GM21576 (cell line): ENCODE data around the gene CBFA2T3.
"Not testable (repeated sequence)": the region's sequence is repeated elsewhere in the genome, so short reads cannot be mapped to it uniquely, and the experiment has no call there.

Experiments
- ATAC-seq: cut with Tn5 transposase; IDR thresholded peaks from one replicate; pipeline ENCODE4 v1.9.1; 2021; ENCODE audit warnings: mild to moderate bottlenecking, moderate library complexity; ENCODE audit not compliant: unreplicated experiment

CBFA2T3 gene

DNA sequence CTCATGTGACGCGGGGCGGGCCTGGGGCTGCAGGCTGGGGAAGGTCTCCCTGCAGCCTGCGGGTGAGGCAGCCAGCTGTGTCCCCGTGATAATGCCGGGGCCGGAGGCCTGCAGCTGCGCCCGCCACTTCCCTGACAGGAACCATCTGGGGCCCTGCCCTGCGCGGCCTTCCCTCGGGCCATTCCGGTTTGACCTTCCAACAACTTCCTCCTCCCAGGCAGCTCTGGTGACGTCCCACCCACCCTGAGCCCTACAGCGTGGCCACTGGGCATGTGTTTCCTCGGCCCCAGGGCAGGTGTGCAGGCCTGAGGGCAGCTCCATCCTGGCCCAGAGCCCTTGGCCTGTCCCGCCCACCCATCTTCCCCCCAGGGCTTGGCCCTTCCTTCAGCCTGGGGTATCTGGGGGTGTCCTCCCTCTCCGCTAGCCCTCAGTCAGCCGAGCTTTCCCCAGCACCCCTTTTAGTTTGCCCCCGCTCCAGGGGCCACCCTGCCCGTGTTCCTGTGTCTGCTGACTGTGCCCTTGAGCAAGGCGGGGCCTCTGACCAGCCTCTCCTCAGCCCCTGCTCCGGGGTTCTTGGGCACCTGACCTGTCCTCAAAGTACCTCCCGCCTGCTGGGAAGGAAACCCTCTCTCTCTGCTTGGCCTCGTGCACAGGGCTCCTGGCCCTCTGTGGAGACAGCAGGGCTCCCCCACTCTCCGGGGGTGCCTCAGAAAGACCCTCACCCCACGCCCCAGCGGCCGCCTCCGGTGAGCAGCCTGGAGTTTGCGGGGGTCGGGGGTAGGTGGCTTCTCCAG lies at the start of gene CBFA2T3:
CBFA2T3 (minus strand) TSS at position 190 of the 794 bp plus-strand sequence. CDS start 400 bp downstream, outside the sequence.
- no peak for ATAC-seq

DNA sequence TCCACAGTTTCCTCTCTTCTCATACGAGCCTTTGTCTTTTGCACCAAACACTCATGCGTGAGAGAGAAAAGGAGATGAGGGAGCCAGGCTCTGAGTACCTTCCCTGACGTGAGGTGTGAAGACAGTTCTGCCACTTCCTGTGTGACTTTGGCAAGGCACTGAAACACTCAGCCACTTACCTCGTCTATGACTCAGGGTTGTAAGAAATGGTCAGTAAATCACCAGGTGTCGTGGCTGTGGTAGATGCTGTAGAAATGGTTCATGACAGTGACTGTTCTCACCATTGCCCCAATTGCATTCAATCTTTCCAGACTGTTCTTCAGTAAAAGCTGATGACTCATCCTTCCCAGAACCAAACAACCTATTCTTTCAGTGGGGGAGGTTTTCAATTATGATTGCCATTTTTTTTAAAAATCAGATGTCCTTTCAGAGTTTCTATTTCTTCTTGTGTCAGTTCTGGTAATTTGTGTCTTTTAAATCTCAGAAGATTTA lies 49.2 kb upstream of the CBFA2T3 start:
- no peak for ATAC-seq

DNA sequence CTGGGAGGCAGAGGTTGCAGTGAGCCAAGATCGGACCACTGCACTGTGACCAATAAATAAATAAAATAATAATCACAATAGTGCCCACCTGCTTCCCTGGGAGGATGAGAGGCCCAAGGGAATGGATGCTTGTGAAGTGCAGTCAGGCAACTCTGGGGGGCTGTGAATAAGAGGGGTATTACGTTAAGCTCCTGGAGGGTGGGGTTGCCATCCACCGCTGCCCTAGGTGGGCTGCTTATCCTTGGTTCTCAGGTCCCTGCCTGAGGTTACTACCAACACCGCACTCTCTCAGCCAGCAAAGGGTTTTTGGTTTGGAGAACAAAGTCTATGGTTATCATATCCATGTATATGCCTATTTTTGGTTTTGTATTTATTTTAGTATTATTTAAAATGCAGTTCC lies 48.6 kb upstream of the CBFA2T3 start:
- ATAC-seq = no peak

DNA sequence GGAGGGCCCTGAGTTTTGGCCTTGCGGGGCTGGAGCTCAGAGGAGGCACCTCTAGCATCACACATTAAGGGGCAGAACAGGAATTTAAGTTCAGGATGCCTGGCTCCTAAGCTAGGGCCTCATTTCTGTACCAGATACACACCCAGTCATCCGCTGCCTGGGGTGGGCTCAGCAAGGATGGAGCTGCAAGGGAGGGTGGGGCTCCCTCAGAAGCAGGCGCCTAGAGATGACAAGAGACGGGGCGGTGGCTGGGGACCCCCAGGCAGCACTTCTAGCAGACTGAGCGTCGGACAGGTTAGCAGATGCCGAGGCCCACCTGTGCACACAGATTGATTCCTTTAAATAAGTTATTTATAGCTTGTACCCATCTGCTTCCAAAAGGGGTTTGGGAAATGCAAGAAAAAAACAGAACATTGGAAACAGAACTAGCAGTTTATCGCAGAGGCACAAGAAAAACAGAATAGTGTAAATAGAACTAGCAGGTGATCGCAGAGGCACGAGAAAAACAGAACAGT lies 47.6 kb upstream of the CBFA2T3 start:
- no peak for ATAC-seq

DNA sequence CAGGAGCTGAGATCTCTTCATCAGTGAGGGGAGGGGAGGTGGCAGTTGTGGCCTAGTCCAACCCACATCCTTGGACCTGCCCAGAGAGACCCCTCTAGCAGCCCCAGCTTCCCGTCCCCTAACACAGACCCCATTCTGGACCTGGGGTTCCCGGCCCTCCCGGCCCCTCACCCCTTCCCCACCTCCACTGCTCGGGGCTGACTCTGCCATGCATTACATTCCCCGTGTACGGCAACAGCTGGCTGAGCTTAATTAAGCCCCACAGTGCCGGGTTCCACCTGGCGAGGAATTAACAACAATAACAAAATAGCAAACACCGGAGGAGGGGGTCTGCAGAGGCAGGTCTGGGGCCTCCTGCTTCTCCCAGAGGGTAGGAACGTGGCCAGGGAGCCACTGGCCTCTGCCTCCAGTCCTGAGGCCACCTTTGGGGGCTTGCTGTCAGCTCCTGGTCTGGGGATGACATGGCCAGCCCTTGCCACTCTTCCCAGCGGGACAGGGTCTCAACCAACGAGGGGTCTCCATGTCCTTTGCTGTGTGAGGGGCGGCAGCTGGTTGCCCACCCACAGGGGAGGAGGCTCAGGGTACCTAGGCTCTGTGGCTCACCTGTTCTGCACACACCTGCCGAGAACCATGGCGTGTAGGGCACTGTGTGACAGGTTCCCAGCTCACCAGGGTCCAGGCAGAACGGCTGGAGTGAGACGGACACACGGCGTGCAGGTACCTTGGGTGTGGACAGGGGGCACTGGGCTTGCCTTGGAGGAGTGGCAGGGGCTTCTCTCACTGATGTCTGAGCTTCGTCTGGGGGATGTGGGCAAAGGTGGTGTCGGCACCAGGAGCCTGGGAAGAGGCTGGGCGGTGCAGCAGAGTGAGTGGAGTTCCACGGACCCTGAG lies 46.9 kb upstream of the CBFA2T3 start:
- no peak for ATAC-seq

DNA sequence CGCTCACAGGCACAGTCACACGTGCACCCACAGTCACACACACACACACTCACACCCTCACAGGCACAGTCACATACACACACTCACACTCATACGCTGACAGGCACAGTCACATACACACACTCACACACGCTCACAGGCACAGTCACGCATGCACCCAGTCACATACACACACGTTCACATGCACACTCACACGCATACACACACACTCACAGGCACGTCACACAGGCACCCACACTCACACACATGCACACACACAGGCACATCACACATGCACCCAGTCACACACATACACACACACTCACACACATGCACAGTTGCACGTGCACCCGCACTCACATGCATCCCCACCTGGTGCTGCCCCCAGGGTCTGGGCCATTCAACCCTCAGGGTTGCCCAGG lies 46.1 kb upstream of the CBFA2T3 start:
- ATAC-seq = no peak

DNA sequence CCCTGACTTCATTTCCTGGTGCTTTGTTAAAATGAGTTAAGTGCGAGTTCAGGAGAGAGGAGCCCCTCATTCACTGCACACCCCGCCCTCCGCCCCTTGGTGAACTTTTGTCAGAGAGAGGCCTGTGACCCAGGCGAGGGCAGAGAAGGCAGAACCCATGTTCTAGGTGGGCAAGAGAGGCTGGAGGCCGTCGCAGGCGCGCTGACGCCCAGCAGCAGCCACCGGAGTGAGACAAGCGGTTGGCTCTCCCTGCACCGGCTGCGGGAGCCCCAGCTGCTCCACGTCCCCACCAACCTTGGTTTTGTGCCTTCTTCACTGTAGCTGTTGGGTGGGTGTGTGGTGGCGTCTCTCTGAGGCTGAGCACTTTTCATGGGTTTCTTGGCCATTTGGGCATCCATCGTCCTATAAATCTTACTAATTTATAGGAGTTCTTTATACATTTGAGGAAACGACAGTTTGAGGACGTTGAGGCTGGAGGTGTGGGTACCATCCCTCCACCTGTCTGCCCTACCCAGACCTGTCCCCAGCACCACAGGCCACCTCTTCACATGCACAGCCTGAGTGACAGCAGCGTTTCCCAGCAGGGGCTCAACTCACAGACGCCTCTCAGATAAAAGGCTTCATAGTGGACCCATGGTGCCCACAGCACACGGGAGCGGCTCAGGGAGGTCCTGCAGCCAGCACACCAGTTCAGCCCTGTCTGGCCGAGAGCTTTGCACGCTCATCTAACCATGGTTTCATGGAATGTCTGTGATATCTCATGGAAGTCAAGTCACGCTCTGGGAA lies 45.2 kb upstream of the CBFA2T3 start:
- ATAC-seq = no peak

DNA sequence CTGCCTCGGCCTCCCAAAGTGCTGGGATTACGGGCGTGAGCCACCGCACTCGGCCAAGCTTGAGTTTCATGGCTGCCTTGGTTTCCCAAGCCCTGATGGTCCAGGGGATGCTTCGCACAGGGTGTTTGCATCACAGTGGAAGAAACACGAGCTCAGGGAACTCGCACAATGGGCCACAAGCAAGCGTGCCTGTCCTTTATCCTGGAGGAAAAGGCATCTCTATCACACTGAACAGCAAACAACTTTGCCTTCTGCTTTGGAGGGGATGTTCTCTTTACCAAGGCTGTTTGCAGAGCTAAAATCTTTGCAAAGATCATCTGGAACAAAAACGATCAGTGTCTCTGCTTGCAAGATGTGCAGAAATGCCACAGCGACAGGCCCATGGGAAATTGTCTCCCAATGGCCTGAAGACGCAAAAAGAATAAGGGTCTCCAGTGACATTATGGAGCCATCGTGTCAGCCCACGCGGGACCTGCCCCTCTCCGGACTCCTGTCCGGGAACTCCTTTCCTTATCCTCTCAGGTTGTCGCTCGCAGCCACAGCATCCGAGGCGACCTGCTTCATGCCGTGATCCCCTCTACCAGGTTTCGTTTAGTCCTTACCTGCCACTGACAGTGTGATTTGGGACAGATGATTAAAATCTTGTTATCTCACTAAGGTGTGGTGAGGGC lies 44.1 kb upstream of the CBFA2T3 start:
- ATAC-seq = no peak

DNA sequence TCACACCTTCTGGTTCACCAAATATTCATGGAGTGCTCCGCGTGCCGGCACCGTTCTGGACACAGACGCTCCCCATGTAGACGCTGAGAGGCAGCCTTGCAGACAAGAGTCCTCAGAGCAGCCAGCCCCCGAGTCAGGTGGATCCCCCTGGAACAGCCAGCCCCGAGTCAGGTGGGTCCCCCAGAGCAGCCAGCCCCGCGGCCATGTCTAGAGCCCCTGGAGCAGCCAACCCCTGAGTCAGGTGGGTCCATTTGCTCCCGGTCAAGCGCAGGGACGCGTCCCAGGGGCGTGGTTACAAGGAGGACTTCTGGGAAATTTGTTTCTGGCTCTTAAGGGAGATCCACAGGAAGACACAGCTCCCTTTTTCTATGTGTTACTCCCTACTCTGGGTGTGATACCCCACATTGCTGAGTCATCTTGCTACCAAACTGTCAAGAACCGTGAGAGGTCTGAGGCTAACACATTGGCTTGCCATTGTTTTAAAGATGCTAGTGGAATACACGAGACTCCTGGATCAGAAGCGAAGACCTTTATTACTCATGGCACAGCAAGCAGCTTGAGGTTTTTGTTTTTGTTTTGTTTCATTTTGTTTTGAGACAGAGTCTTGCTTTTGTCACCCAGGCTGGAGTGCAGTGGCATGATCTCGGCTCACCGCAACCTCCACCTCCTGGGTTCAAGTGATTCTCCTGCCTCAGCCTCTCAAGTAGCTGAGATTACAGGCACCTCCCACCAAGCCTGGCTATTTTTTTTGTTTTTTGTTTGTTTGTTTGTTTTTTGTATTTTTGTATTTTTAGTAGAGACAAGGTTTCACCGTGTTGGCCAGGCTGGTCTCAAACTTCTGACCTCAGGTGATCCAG lies 43.3 kb upstream of the CBFA2T3 start:
- ATAC-seq = no peak

DNA sequence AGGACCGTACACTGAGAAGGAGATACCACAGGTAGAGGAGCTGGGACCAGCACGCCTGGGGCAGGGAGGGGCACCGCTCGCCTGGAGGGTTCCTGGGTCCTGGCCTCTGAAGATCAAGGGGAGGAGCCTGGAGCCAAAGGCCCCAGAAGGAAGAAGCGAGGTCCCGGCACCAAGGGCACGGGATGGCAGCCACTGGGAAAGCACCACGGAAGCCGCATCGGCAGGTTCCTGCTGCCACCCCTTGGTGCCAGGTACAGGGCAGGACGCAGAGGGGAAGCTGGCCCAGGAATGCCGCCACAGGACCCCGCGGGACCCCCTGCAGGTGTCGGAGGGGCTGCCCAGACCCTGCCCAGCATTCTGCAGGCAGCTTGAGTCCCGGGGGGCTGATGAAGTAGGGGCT lies 42.5 kb upstream of the CBFA2T3 start:
- no peak for ATAC-seq

DNA sequence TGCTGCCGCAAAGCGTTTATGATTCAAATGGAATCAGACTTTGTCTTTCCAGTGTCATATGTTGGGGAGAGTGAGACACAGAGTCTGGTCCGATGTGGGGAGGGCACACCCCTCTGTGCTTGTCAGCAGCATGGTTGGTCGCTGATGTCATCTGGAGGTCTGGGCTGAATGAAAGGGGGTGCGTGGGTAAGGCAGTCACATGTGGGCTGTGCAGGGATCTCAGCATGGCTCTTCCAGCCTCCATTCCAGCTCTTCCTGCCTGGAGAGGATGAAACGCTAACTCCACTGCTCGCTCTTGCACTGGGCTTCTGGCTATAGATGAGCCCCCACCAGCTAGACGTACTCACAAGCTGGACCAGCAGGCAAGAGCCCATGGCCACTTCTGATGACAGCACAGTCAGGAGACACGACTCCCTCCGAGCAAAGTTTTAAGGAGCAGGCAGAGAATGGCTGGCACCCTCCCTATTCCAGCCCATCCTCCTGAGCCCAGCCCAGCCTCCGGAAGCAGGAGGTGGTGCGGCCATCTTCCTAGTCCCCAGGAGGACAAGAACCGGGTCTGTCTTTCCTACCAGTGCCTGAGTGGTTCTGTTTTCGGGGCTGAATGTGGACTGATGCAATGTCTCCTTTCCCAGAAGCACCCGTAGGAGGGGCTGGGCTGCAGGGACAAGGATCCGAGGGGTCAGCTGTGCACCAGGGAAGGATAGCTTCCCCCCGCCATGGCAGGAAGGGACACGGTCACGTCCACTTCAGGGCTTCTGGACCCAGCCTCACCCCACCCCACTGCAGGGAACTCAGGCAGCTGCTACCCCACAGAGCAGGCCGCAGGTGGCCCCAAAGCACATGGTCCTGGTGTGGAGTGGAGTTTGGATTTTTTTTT lies 41.5 kb upstream of the CBFA2T3 start:
- no peak for ATAC-seq

DNA sequence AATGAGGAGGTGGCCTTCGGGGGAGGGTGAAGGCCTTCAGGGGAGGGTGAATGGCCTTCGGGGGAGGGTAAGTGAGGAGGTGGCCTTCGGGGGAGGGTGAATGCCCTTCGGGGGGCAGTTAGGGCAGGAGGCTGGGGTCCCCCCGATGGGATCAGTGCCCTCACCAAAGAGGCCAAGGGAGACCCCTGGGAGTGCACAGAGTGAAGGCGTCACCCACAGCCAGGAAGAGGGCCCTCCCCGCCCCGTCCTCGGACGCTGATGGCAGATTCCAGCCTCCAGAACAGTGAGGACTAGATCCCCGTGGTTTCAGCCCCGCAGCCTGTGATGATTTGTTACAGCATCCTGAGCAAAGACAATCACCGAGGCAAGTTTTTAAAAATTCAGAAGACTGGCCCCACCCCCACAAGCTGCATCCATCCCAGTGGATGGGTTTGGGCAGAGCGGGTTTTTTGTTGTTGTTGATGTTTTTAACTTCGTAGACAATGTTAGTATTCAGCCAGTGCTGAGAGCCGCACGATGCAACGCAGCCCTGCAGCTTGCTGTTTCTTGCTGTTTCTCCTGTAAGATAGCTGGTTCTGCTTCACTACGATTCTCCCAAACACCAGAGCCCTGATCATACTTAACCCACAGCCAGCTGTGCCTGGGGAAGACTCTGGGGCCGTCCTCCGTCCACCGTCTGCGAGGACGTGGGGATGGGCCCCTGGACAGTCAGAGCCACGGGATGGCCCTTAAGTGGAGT lies 40.7 kb upstream of the CBFA2T3 start:
- no peak for ATAC-seq

DNA sequence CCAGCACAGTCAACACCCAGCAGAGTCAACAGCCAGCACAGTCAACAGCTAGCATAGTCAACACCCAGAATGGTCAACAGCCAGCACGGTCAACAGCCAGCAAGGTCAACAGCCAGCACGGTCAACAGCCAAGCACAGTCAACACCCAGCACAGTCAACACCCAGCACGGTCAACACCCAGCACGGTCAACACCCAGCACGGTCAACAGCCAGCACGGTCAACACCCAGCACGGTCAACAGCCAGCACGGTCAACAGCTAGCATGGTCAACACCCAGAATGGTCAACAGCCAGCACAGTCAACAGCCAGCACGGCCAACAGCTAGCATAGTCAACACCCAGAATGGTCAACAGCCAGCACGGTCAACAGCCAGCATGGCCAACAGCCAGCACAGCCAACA lies 39.6 kb upstream of the CBFA2T3 start:
- ATAC-seq = not testable (repeated sequence)

DNA sequence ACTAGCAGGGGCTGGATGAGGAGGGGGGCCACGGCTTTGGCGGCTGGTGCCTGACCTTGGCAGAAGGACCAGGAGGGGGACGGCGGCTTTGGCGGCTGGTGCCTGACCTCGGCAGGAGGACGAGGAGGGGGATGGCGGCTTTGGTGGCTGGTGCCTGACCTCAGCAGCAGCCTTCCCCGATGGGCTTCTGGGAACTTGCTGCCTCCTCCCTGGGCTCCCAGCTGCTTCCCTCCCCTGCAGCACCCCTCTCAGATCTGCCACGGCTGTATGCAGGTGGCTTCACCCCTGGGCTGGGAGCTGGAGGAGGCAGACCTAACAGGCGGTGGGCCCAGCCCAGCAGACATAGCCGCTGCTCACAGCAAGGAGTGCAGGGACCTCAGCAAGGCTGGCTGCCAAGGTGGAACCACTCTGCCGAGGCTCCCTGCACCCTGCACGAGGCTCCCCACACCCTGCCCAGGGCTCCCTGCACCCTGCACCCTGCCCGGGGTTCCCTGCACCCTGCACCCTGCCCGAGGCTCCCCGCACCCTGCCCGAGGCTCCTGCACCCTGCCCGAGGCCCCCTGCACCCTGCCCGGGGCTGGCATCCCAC lies 38.4 kb upstream of the CBFA2T3 start:
- ATAC-seq = no peak

DNA sequence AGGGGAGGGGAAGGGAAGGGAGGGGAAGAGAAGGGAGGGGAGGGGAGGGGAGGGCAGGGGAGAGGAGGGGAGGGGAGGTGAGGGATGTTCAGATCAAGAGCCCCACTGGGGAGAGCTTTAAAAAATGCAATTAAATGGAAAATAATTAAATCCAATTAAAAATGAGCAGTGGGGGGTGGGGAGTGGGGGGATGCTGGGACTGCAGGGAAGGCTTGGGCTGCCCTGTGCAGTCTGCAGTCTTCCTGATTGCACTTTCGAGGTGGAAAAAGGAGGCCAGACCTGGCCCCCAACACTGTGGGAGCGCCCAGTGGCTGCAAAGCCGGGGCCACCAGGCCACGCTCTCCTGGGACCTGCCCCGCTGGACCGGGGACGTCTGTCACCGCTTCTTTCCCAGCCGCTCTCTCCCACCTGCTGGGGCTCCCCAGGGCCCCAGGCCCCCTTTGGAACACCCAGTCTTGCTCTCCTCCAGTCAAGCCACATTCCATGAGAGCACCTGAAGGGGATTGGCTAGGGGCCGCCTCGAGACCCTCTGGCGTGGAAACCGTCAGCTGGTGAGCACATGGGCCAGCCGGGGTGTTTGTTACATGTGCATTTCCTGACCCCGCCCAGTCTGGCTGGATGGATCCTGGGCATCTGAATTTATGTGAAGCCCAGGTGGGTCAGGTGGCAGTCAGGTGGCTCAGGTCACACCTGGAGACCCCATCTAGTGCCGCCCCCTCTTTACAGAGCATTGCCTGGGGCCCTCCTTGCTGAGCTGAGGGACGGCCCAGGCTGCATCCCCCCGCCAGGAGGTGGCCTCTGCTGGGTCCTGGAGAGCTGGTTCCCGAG lies 37.6 kb upstream of the CBFA2T3 start:
- no peak for ATAC-seq

DNA sequence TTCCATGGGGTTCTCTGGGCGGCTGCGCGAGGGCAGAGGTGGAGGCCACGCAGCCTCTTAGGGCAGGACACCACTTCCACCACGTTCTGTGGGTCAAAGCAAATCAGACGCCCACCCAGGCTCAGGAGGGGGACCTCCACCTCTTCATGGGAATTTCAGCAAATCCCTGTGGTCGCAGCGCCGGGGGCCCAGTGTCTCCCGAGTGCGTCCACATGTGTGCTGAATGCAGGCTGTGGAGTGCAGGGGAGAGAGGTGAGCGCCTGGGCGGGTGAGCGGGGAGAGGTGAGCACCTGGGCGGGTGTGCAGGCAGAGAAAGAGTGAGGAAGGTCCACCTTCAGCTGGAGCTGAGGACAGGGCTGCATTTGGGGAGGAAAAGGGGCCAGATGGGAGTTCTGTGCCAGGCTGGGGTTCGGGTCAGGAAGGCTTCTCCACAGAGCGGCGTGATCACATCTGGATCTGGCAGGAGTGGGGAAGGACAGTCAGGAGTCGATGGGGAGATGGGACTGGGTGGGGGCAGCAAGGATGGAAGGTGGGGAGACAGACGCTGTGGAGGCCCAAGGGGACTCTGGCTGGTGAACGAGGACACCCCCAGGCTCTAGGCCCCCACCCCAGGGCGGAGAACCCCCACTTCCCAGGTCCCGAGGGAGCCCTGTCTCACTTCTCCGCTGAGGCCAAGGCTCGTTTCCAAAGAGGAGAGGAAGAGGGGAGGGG lies 36.8 kb upstream of the CBFA2T3 start:
- ATAC-seq = no peak
